Measurements from ENCODE around the gene TUBAL3.
"Not testable (repeated sequence)": the region's sequence is repeated elsewhere in the genome, so short reads cannot be mapped to it uniquely, and the experiment has no call there.

DNA sequence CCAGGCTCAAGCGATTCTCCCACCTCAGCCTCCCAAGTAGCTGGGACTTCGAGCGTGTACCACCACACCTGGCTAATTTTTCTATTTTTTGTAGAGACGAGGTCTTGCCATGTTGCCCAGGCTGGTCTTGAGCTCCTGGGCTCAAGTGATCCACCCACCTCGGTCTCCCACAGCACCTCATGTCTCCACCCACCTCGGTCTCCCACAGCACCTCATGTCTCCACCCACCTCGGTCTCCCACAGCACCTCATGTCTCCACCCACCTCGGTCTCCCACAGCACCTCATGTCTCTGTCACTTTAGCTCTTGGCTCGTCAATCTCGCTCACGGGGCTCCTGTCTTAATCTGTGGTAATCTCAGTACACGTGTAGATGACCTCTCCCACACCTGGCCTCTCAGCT, 24.2 kb downstream of the TUBAL3 start:
- TF ChIP-seq CTCF (tag by site-specific recombination; IDR thresholded peaks at IDR 0.05); KLF9 (tag by site-specific recombination; IDR thresholded peaks at IDR 0.05; ENCODE audit: low read depth); ZNF133 (tag by site-specific recombination; IDR thresholded peaks at IDR 0.05); ZBTB8A (tag by site-specific recombination; IDR thresholded peaks at IDR 0.05): not testable (repeated sequence)
